ENCODE data around the gene PCDHGA7.

DNA sequence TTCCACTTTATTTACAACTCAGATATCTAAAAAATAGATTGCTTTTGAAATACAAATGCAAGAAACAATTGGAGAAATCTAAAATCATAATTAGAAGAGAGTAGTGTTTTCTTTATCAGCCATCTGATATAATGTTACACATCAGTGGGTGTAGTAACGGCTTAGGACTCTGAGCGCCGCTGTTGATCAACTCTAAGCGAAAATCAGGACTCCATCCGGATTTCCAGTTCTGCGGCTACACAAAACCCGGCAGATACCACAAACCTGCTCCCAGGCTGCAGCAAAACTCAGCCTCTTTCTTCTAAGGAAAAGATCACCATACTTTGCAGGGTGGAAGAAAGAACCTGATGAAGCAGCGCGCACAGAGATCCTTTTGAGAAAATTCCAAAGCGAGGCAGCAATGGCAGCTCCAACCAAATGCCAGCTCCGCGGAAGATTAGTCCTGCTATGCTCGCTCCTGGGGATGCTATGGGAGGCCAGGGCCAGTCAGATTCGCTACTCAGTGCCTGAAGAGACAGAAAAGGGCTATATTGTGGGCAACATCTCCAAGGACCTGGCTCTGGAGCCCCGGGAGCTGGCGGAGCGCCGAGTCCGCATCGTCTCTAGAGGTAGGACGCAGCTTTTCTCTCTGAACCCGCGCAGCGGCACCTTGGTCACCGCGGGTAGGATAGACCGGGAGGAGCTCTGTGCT, 20.2 kb downstream of the PCDHGA7 start, which contains the start of gene PCDHGA9:
- TF ChIP-seq, protein P1, sequence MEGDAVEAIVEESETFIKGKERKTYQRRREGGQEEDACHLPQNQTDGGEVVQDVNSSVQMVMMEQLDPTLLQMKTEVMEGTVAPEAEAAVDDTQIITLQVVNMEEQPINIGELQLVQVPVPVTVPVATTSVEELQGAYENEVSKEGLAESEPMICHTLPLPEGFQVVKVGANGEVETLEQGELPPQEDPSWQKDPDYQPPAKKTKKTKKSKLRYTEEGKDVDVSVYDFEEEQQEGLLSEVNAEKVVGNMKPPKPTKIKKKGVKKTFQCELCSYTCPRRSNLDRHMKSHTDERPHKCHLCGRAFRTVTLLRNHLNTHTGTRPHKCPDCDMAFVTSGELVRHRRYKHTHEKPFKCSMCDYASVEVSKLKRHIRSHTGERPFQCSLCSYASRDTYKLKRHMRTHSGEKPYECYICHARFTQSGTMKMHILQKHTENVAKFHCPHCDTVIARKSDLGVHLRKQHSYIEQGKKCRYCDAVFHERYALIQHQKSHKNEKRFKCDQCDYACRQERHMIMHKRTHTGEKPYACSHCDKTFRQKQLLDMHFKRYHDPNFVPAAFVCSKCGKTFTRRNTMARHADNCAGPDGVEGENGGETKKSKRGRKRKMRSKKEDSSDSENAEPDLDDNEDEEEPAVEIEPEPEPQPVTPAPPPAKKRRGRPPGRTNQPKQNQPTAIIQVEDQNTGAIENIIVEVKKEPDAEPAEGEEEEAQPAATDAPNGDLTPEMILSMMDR (IDR thresholded peaks at IDR 0.05), result peak in 1 of 5 experiments; percentile 8
- TF ChIP-seq EP300 (IDR thresholded peaks at IDR 0.05) (no peak), POLR2A (IDR thresholded peaks at IDR 0.05) (no peak)

Measured in tibial nerve (tissue), 4 donors.